GM20000 (cell line): ENCODE data around the gene CDH23.
A peak's percentile ranks its signal among the peaks of the same experiment; 100 is the strongest.

Experiments used
- DNase-seq: peaks from one replicate; pipeline ENCODE4 v3.0.0; 2012; ENCODE audit warnings: low spot score
- CTCF ChIP-seq: IDR thresholded peaks from 2 replicates; pipeline ENCODE4 v1.5.1; 2012; ENCODE audit warnings: mild to moderate bottlenecking, control low read depth; ENCODE audit errors: extremely low read depth, missing control alignments

CDH23 gene

GRCh38 chr10:71647526-71648253 lies 251.0 kb downstream of the CDH23 start:
- peak; percentile 20 for TF ChIP-seq CTCF
- no peak for DNase-seq

GRCh38 chr10:71648254-71648932 lies 251.7 kb downstream of the CDH23 start:
- DNase-seq: no peak

GRCh38 chr10:71648933-71649320 lies 252.2 kb downstream of the CDH23 start:
- no peak for DNase-seq
- TF ChIP-seq CTCF: no peak

More at GRCh38 chr10:71648254-71648932, 251.7 kb downstream of the CDH23 start:
- TF ChIP-seq CTCF: no peak

DNA sequence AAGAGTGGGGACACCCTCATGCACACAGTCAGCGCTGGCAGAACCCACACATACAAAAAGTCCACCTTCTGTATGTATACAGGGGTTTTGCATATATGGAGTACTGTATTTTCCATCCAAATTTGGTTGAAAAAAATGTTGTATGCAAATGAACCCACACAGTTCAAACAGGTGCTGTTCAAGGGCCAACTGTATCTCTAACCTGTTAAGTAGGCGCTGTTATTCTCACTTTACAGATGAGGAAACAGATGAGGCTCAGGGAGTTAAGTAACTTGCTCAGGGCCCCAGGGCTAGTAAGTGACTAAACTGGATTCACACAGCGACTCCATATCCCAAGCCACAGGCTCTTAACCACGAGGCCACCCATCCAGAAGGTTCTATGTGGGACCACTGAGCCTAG lies 252.9 kb downstream of the CDH23 start:
- no peak for DNase-seq
- no peak for TF ChIP-seq CTCF

- TF ChIP-seq CTCF: no peak
- DNase-seq: no peak
These were observed 253.7 kb downstream of the CDH23 start for GRCh38 chr10:71650397-71650796.

DNA sequence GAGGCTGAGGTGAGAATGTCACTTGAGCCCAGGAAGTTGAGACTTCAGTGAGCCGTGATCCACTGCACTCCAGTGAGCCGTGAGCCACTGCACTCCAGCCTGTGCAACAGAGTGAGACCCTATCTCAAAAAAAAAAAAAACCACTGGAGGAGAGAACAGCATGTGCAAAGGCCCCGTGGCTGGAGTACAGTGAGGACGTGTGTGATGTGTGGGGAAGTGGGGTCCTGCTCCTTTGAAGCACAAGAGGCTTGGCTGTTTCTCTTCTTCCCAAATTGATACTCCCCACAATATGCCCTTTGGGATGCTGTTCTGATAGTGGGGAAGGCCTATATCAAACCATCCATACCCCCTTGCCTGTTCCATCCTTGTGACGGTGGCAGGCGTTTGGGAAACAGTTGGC lies 254.7 kb downstream of the CDH23 start:
- no peak for TF ChIP-seq CTCF
- no peak for DNase-seq

GRCh38 chr10:71651928-71652327 lies 255.2 kb downstream of the CDH23 start:
- DNase-seq: no peak
- TF ChIP-seq CTCF: no peak
